ENCODE results near the gene EDARADD. TPM values are rescaled to one million over a fixed set of nuclear protein-coding genes. Genes with fewer than 3 reads are reported as not detected.
A peak's percentile ranks its signal among the peaks of the same experiment; 100 is the strongest.

Gene EDARADD
- total and polyA plus RNA-seq, 2 experiments from 2014 or later = 0.86 to 1.7 TPM

DNA sequence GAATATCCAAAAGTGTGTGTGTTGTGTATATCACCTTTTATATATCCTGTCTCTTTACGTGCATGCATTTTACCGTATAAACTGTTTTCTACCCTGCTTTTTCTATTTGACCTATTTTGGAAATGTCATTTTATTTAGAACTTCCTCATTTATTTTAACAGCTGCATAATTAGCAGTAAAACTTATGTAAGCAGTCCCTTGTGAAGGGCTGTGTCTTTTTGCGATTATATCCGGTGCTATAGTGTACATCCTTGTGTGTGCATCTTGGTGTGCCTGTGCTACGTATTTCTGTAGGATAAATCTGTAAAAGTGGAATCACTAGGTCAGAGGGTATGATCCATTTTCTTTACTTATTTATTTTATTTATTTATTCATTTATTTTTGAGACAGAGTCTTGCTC lies 136.9 kb downstream of the EDARADD start:
- no peaks in the 10 kb centered on the region for H3K27me3 ChIP-seq (replicated peaks; ENCODE audit: insufficient read depth)
- WGBS, 2 experiments (ENCODE audit: low coverage in 1 of 2, low lambda C conversion rate in 2 of 2, missing lambda C conversion rate in 2 of 2) = 86 to 89% methylated on average over 5 of the region's 5 CpGs
- in situ Hi-C loops (cut with MboI) = no loop called here
- H3K27ac ChIP-seq = no peak overlapping the region
- H3K4me3 ChIP-seq = no peak overlapping the region
- H3K4me1 ChIP-seq (ENCODE audit: insufficient read depth) = peaks cover 13% of the 10 kb centered on the region
- H3K36me3 ChIP-seq (ENCODE audit: low read depth) = peaks cover 9% of the 10 kb centered on the region
- peaks cover 22% of the 10 kb centered on the region for H3F3A ChIP-seq (ENCODE audit: insufficient read depth)
- H2AFZ ChIP-seq = no peak overlapping the region
- no peaks in the 10 kb centered on the region for H3K9me2 ChIP-seq (ENCODE audit: insufficient read depth)
- H3K79me2 ChIP-seq (ENCODE audit: insufficient read depth) = peaks cover 25% of the 10 kb centered on the region
- DNase-seq = no peak
- no peak overlapping the region for H3K4me2 ChIP-seq (ENCODE audit: unreplicated experiment)
- no peak overlapping the region for H3K9ac ChIP-seq
- H3K9me3 ChIP-seq (ENCODE audit: low read depth) = no peaks in the 10 kb centered on the region
- TF ChIP-seq EZH2phosphoT487 (IDR thresholded peaks at IDR 0.05; ENCODE audit: insufficient read depth, low read depth) (no peak), EZH2 (IDR thresholded peaks at IDR 0.05; ENCODE audit: insufficient read depth, poor library complexity, severe bottlenecking) (no peak)
- H4K20me1 ChIP-seq (ENCODE audit: insufficient read depth) = no peaks in the 10 kb centered on the region

DNA sequence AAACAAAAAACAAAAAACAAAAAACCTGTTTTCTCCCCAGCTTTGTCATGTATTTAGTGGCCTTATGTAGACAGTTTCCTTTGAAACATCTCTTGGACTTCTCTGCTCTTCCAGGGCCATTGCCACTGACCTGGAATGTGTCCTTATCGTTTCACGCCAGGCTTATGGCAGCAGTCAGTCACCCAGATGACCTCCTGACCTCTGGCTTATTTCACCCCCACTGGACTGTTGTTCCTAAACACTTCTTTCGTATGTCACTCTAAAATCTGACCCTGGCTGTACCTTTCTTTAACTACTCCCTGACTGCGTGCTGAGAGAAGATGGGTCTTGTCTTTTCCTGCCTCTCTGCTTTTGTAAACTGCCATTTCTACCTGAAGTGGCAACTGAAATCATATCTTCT lies 138.8 kb downstream of the EDARADD start:
- 98 to 99% methylated on average over 4 of the region's 4 CpGs for WGBS, 2 experiments (ENCODE audit: low coverage in 1 of 2, low lambda C conversion rate in 2 of 2, missing lambda C conversion rate in 2 of 2)
- TF ChIP-seq EZH2 (IDR thresholded peaks at IDR 0.05; ENCODE audit: insufficient read depth, poor library complexity, severe bottlenecking) (no peak), EZH2phosphoT487 (IDR thresholded peaks at IDR 0.05; ENCODE audit: insufficient read depth, low read depth) (no peak)
- Histone ChIP-seq H3K4me2 (ENCODE audit: unreplicated experiment) (no peak overlapping the region), H2AFZ (no peak overlapping the region), H4K20me1 (ENCODE audit: insufficient read depth) (no peaks in the 10 kb centered on the region), H3K27ac (no peak overlapping the region), H3K4me3 (no peak overlapping the region), H3K9me3 (ENCODE audit: low read depth) (no peaks in the 10 kb centered on the region), H3K4me1 (ENCODE audit: insufficient read depth) (peaks cover 13% of the 10 kb centered on the region), H3F3A (ENCODE audit: insufficient read depth) (peaks cover 22% of the 10 kb centered on the region), H3K36me3 (ENCODE audit: low read depth) (peaks cover 6% of the 10 kb centered on the region; the same call in 1 of the 2 replicates), H3K9me2 (ENCODE audit: insufficient read depth) (no peaks in the 10 kb centered on the region), H3K9ac (no peak overlapping the region), H3K79me2 (ENCODE audit: insufficient read depth) (peaks cover 20% of the 10 kb centered on the region), H3K27me3 (replicated peaks; ENCODE audit: insufficient read depth) (no peaks in the 10 kb centered on the region)
- no peak for DNase-seq
- in situ Hi-C loops (cut with MboI) = no loop called here

DNA sequence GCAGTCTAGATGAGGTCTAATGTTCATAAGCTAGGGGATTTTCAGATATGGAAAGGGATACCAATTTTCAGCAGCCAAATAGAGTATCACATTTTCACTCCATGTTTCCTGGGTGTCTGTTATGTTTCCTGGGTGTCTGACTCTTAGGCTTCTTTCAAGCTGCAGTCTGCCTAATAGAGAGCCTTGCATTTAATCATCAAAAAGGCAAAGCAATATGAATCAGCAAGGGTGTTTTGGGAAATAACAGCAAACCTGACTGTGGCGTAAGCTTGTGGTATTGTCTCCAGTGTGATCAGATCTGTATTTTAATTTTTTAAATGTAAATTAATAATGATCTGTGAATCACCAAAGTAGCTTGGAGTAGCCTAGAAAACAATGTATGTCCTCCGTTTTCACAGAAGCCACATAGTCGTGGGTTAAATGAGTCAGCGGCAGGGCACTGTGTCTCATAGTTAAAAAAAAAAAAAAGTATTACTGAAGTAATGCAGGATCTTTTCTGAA lies 140.1 kb downstream of the EDARADD start:
- Histone ChIP-seq H3F3A (ENCODE audit: insufficient read depth) (peaks cover 22% of the 10 kb centered on the region), H3K9ac (peak overlapping the region; percentile 41), H2AFZ (no peak overlapping the region), H3K27me3 (replicated peaks; ENCODE audit: insufficient read depth) (no peaks in the 10 kb centered on the region), H3K4me2 (ENCODE audit: unreplicated experiment) (peak overlapping the region; percentile 40), H3K4me1 (ENCODE audit: insufficient read depth) (peaks cover 13% of the 10 kb centered on the region), H3K79me2 (ENCODE audit: insufficient read depth) (peaks cover 21% of the 10 kb centered on the region), H4K20me1 (ENCODE audit: insufficient read depth) (no peaks in the 10 kb centered on the region), H3K36me3 (ENCODE audit: low read depth) (peaks cover 17% of the 10 kb centered on the region), H3K27ac (peak overlapping the region; percentile 59), H3K9me3 (ENCODE audit: low read depth) (no peaks in the 10 kb centered on the region), H3K9me2 (ENCODE audit: insufficient read depth) (no peaks in the 10 kb centered on the region), H3K4me3 (no peak overlapping the region)
- TF ChIP-seq EZH2 (IDR thresholded peaks at IDR 0.05; ENCODE audit: insufficient read depth, poor library complexity, severe bottlenecking) = no peak
- no peak for TF ChIP-seq EZH2phosphoT487 (IDR thresholded peaks at IDR 0.05; ENCODE audit: insufficient read depth, low read depth)
- in situ Hi-C loops (cut with MboI) = no loop called here
- WGBS, 2 experiments (ENCODE audit: low coverage in 1 of 2, low lambda C conversion rate in 2 of 2, missing lambda C conversion rate in 2 of 2) = 22 to 25% methylated on average over 4 of the region's 4 CpGs
- peak; percentile 90 for DNase-seq

Other genes with a start within 250 kb of the EDARADD start
- gene ERO1B, start 112.3 kb upstream of the EDARADD start, total RNA-seq (2014; rRNA removed; shearing (Covaris generic)) = 1.9 and 2.3 TPM in 2 replicates
- gene ERO1B, start 112.3 kb upstream of the EDARADD start, polyA plus RNA-seq (2016; fragmentation: Nextera tagmentation; extraction: Ambion mirVana) = 1.4 and 1.7 TPM in 2 replicates
- 62.1 and 68.6 TPM in 2 replicates for gene LGALS8, start 129.7 kb downstream of the EDARADD start, total RNA-seq (2014; rRNA removed; shearing (Covaris generic))
- gene LGALS8, start 129.7 kb downstream of the EDARADD start, polyA plus RNA-seq (2016; fragmentation: Nextera tagmentation; extraction: Ambion mirVana) = 43.3 and 46.2 TPM in 2 replicates
- gene HEATR1, start 210.2 kb downstream of the EDARADD start, total RNA-seq (2014; rRNA removed; shearing (Covaris generic)) = 24.0 and 29.2 TPM in 2 replicates
- gene HEATR1, start 210.2 kb downstream of the EDARADD start, polyA plus RNA-seq (2016; fragmentation: Nextera tagmentation; extraction: Ambion mirVana) = 14.2 and 15.7 TPM in 2 replicates

All from GM23248 (cell line).